NCI-H82 treated with DMSO at 0.1 percent for 48 hours (cell line): ENCODE measurements around the gene C9orf85.
A peak's percentile ranks its signal among the peaks of the same experiment; 100 is the strongest.
"Not testable (repeated sequence)": the region's sequence is repeated elsewhere in the genome, so short reads cannot be mapped to it uniquely, and the experiment has no call there.

ENCODE experiments used
- DNase-seq: peaks from one replicate; lab custom pipeline; 2025; ENCODE audit not compliant: unreplicated experiment; lab: John Stamatoyannopoulos, UW

Gene C9orf85, protein sequence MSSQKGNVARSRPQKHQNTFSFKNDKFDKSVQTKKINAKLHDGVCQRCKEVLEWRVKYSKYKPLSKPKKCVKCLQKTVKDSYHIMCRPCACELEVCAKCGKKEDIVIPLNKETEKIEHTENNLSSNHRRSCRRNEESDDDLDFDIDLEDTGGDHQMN

DNA sequence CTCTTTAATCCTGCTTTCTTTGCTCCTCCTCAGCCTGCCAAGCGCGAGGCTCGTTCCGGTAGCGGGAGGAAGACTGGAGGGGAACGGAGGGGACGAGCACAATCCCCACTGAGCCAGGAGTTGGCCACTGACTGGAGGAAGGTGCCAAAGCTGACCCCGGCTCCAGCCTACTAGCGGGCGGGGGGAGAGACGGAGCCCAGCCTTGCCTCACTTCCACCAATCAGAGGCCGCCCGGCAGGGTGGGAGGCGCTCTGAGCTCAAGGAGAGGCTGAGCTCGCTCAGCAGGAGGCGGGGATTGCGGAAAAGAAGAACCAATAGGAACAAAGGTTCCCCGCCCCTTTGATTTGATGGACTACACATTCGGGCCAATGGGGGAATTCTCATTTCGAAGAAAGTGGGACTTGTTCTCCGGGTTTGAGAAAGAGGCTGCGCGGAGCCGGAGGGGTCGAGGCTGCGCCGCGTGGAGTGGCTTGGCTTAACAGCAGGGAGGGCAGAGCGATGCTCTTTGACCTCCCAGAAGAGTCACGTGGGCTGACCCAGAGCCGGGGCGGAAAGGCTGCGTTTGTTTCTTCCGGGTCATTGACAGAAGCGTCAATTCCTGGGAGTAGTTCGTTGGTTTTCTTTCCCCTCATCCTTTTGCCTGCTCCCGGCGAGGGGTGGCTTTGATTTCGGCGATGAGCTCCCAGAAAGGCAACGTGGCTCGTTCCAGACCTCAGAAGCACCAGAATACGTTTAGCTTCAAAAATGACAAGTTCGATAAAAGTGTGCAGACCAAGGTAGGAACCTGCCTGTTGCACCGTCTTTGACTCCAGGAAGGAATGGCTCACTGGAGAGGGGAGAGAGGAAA, at the start of gene C9orf85, which contains the start of gene ABHD17B:
TSS of gene C9orf85 (plus strand) at position 579 of the 847 bp plus-strand sequence. CDS start at position 675, 96 bp downstream.
TSS of gene ABHD17B (minus strand) at position 133 of the 847 bp plus-strand sequence. CDS start 36,113 bp downstream, outside the sequence.
- DNase-seq, result peak; percentile 96

DNA sequence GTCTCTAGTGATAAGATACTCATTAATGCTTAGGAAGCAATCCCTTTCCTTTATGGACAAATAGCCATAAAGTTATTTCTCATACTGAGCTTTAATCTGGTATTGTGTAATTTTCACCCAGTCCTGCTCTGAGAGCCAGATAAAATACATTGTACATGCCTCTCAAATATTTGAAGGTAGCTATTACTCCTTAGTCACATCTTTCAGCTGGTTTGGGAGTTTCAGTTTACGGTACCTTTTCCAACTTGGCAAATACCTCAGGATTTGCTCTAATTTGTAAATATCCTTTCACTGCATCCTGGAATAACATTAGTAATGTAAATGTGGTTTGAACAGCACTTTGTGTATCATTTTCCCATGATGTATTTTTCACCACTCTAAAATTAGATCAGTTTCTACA, 47.8 kb upstream of the C9orf85 start:
- no peak for DNase-seq

DNA sequence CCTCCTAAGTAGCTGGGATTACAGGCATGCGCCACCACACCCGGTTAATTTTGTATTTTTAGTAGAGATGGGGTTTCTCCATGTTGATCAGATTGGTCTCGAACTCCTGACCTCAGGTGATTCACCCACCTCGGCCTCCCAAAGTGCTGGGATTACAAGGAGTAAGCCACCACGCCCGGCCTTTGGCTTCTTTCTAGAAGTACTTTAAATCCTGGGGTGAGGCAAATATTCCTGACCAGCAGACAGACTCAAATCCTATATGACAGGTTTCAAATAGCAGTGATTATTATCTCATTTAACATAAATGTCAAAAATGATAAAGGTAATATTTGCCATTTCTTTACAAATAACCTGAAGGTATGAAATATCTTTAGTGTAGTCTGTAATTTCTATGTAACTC, 36.1 kb upstream of the C9orf85 start:
- DNase-seq, result no peak

DNA sequence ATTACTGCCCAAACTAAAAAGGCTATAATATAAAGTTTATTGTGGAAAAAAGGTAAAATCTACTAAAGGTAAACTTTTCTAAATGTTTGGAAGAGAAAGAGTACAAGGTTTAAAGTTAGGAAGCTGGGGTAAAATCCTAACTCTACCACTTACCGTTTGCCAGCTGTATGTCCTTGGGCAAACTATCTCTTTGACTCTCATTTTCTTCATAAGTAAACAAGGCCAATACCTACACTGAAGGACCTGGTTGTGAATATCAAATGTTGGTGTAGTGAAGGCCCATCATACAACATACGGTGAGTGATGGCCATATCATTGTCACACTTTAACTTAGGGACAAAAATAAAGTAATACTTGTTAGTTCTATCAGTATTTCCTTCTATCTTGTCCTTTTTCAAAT, 35.3 kb upstream of the C9orf85 start:
- no peak for DNase-seq

DNA sequence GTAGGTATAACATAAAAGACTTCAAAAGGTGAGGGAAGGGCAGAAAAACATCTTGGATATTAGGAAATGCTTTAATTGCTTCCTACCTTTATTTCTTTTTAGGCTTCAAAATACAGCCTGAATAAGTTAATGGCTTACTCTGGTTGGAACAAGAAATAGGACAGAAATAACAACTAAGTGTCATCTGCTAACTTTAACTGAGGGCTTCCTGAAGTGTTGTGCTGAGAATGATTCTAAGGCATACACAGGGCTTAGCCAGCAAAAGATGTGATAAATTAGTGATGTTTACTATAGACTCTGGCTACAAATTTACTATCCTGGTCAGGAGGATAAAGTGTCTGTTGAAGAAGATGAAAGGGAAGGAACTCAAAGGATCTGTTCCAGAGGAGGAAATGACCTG, 34.6 kb upstream of the C9orf85 start:
- DNase-seq, result no peak

DNA sequence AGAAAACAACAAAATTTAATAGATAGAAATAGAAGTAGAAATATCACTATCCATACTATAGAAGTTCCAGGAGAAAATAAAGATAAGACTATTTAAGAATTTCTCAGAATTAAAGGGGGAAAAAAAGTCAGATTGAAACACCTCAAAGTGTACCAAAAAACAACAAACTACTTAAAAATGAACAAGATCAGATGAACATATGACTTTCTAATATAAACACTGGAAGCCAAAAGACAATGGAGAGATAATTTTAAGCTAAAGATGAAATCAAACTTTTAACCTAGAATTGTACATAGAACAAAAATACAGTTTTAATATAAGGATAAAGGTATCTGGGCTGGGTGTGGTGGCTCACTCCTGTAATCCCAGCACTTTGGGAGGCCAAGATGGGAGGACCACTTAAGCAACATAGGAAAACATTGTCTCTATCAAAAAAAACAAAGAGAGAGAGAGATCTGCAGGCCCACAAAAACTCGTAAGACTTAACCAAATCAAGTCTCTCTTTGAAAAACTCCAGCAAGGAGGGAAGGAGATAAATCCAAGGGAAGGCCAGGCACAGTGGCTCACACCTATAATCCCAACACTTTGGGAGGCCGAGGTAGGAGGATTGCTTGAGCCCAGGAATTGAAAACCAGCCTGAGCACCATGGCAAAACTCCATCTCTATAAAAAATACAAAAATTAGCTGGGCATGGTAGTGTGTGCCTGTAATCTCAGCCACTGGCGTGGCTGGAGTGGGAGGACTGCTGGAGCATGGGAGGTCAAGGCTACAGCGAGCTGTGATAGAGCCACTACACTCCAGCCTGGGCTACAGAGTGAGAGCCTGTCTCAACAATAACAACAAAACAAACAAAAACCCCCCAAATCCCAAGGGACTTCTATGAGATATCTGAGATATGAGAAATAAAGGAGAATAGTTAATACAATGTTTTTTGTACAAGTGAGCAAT, 32.8 kb upstream of the C9orf85 start:
- DNase-seq, result no peak

DNA sequence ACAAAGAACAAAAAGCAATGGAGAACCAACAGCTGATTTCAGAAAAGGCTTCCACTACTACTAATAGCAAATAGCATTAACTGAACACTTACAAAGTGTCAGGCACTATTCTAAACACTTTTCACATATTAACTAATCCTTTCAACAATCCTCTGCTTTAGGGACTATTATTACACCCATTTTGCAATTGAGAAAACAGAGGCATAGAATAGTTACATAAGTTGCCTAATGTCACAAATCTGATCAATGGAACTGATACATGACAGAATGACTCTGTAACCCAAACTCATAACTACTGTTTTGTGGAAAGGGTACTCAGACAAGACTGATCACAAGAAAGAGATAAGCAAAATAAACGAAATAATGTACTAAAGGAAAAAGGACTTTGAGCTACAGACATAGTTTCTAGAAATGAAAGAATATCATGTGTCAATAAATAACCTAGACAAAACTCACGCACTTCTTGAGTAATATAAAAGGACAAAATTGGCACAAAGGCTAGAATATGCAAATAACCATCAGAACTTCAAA, 31.7 kb upstream of the C9orf85 start:
- DNase-seq, result no peak

DNA sequence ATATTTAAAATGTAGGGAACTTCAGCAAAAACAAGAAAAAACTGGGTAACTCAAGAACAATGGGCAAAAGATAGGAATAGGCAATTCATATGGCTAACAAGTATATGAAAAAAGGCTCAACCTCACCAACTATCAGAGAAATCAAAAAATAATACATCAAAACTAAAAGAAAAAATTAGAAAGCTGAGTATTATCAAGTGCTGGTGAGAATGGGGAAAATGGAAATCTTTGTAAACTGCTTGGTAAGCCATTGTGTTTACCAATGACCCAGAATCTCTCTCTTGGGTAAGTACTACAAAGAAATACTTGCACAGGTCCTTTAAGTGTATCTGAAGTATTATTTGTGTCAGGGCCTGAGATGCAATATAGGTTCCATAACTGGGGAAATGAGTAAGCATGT, 27.4 kb upstream of the C9orf85 start:
- DNase-seq, result no peak

DNA sequence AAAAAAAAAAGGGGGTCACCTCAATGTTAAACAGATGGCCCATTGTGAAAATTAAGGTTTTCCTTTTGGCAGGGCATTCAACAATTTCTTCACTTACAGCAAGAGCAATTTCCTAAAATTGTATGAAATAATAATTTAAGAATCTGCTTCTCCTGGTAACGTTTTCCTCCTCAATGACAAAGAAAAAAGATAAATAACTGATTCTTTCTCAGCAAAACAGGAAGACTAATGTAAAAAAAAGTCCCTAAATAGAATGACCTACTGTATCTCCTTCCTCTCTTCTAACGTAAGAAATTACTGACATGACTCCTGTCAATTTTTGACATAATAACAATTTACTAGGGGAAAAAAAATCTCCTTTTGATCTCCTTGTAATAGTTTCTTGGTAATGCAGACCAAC, 26.0 kb upstream of the C9orf85 start:
- no peak for DNase-seq

DNA sequence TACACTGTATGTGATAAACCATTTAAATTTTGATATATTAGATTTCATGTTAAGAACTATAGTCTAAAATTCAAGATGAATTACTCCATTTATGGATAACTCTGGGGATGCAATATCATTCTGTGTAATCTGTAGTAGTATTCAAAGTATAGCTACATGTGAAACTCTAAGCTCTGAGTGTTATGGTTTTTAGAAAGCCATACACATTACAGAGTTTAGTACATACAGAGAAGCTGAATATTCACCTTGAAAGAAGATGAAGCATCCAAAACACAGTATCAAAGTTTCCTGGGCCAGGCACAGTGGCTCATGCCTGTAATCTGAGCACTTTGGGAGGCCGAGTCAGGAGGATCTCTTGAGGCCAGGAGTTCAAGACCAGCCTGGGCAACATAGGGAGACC, 25.4 kb upstream of the C9orf85 start:
- no peak for DNase-seq

DNA sequence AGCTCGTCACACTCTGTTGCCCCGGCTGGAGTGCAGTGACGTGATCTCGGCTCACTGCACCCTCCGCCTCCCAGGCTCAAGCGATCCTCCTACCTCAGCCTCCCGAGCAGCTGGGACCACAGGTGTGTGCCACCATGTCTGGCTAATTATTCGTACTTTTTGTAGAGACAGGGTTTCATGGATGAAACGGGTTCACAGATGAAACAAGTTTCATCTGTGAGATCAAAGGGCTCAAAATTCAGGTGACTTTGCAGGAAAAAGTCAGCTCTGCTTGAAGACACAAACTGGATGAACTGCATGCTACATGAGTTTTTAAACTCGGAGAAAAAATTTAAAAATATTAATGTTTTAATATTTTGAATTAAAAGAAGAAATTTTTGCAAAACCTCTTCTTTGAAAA, 24.9 kb upstream of the C9orf85 start:
- DNase-seq, result no peak

DNA sequence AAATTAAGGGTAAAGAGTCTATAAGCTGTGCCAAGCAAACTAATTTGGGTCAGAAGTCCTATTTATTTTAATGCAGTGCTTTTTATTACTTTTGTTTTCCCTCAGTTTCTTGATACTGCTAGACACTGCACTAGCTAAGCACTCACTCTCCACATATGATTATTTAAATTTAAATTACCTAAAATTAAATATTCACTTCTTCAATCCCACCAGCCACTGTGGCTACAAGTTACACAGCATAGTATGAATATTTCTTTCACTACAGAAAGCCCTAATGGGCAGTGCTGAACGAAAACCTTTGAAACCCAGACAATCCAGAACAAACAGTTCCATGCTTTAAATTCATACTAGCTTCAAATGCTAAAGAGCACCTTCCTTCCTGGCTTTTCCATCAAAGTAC, 24.1 kb upstream of the C9orf85 start:
- DNase-seq, result no peak

DNA sequence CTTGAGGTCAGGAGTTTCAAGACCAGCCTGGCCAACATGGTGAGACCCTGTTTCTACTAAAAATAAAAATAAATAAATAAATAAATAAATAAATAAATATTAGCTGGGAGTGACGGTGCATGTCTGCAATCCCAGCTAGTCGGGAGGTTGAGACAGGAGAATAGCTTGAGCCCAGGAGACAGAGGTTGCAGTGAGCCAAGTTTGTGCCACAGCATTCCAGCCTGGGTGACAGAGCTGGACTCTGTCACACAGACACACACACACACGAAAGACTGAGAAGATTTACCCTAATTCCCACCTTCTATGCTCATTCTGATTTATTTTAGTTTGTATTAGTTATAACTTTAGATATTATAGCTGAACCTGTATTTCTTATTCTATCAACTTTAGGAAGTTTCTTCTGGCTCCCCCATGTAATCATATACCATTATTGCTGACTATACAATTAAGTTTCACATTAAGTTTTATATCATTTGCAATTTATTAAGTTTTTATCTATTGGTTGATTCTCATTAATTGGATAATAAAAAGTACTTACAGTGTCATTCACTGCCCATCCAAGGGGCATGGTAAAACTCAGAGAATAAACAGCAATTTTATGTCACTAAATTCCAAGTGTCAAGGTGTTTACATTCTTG, 21.3 kb upstream of the C9orf85 start:
- DNase-seq, result no peak

DNA sequence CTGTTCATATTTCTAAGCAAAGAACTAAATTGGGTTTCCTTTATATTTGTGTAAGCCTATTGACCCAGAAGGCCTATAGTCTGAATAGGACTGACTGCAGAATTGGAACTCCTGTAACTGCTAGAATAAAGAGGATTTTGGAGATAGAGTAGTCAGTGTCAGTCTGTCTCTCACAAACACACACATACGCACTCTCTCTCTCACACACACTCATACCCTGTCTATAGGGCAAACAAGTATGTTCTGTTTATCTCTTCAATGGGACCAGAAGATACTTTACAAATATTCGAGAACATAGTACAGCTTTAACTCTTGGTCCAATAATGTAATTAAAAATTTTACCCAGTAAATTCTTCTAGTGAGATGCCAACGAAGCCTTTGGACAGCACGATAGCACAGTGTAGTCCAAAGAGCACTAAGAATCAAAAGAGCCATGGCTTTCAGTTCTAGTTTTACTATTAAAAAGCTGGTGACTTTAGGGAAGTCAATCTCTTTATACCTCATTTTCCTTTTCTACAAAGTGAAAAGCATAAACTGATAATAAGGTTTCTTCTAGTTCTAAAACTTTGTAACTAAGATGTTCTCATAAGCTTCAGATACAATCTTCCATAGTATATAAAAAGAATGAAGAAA, 19.8 kb upstream of the C9orf85 start:
- no peak for DNase-seq

DNA sequence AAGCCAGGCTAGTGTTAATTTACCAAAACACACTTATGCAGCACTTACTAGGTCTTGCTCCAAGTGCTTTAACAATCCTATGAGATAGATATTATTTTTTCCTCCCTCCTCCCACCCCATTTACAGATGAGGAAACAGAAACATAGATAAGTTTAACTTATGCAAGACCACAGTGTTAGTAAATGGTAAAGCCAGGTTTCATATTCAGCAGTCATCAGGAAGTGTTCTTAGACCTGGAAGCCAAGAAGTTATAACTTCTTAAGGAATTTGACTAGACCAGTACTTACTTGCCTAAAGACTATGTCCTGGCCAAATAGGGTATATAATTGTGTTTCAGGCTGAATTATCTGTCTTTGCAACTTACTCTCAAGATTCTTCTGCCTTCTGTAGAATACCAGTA, 16.3 kb upstream of the C9orf85 start:
- no peak for DNase-seq

DNA sequence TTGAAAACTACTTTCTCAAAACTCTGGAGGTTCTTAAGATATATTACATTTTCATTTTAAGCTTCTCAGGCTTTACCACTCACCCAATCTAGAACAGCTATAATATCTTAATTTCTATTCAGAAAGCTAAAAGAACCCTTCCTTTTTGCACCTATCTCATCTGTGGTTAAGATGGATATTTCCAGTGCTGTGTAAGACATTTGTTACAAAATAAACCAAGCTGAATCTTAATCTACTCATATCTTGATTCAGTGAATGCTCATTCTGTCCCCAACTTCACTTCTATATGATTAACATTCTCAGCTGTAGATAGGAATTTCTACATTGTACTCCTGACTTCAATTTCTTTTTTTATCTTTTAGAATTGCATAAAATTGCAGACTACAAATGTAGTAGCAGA, 15.5 kb upstream of the C9orf85 start:
- no peak for DNase-seq

DNA sequence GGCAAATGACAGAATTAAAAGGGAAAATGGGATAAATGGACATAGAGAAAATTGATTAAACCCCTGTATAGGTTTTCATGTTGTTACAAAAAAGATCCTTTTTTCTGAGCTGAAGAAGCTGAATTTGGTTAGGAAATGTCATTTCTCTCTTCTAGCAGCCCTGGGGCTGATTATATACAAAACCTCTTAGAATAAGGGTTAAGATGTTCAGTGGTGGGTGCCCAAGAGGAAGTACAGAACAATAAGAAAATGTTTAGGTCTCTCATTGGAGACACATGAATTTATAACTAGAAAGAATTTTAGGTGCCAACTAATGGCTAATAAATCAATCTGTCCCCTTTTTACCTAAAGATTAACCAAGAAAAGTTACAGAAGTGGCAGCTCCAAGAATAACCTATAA, 14.7 kb upstream of the C9orf85 start:
- no peak for DNase-seq

DNA sequence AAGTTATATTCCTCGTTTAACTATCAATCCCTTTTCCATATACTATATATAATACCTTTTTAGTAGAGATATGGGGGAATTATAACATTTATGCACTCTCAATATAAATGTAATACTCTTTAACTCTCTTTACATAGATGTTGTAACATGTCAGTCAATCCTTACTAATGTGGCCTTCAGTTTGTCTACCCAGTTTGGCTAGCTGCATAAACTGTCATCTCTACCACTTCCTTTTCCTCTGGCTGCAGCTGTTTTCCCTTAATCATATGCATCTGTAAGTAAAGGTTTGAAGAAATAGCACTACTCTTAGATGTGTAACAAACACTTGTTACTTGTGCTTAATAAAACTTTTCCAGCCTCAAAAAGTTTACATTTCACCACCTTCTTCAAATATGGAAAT, 13.9 kb upstream of the C9orf85 start:
- DNase-seq, result no peak

DNA sequence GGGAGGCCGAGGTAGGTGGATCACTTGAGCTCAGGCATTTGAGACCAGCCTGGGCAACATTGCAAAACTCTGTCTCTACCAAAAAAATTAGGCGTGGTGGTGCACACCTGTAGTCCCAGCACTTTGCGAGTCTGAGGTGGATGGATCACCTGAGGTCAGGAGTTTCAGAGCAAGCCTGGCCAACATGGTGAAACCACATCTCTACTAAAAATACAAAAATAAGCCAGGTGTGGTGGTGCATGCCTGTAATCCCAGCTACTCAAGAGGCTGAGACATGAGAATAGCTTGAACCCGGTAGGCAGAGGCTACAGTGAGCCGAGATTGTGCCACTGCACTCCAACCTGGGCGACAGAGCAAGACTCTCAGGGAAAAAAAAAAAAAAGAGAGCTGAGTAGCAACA, 12.7 kb upstream of the C9orf85 start:
- not testable (repeated sequence) for DNase-seq
